HG03045 (cell line): Measurements from ENCODE around the gene PPFIA4.

ENCODE experiments used
- ATAC-seq: cut with Tn5 transposase; IDR thresholded peaks from one replicate; pipeline ENCODE4 v1.9.1; 2021; ENCODE audit warnings: mild to moderate bottlenecking, moderate library complexity; ENCODE audit not compliant: unreplicated experiment

Gene PPFIA4

DNA sequence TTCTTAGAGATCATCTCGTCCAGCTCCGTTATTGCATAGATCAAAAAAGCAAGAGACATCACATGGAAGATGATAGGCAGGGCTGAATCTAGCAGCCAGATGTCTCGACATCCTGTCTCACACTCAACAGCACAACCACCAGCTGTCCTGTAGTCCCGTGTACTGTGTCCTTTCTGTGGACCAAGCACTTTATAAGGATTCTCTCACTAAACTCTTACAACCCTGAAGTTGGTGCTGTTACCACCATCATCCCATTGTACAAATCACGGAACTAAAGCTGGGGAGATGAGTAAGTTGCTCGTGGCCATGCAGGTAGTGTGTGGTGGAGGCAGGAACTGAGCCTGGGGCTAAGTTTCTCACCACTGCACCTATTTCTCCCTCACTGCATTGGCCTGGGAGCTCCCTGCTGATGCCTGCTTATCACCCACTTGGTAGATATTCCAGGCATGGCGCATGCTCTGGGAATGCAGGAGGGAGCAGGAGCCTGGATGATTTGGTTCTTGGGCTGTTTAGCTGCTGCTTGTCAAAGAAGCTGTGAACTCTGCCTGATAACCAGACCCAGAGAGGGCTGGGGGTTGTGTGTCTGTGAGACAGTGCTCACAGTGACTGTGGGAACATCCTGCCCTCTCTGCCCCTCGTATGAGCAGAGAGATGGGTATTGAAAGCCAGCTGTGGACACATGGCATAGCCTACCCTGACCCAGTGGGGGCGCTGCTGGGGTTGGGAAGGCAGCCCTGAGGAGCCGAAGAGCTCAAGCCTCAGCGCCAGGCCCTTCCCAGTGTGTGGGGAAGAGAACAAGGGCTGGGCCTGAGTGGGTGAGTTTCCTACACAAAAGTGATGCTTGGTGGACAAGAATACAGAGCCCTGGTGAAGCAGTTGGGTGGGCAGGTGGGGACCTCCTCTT, 13.6 kb downstream of the PPFIA4 start:
- ATAC-seq = no peak

DNA sequence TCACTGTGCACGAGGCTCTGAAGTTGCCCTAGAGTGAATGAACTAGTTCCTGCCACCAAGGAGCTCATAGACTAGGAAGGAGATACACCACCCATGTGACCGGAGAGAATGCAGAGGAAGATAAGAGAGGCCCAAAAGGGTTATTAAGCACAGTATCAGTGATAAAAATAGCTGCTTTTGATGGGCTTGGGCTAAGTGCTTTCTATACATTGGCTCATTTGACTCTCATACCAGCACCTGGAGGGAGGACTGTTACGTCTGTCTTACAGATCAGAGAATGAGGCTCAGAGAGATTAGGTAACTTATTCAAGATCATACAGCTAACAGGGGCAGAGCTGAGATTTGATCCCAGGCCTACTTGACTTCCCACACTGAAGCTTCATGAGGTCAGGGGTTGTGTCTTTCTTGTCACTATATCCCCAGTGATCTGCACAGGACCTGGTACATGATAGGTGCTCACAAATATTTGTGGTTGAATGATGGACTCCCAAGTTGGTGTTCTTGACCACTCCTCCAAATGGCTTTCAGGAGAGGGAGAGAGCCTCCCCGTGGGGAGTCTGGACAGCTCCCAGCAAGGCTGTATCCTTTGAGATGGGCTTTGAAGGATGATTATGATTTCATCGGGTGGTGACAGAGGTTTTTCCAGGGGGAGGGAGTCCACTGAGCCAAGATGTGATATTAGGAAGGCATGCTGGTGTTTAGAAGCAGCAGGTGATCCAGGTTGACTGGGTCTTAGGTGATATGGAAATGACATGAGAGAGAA, 14.4 kb downstream of the PPFIA4 start:
- ATAC-seq = no peak

DNA sequence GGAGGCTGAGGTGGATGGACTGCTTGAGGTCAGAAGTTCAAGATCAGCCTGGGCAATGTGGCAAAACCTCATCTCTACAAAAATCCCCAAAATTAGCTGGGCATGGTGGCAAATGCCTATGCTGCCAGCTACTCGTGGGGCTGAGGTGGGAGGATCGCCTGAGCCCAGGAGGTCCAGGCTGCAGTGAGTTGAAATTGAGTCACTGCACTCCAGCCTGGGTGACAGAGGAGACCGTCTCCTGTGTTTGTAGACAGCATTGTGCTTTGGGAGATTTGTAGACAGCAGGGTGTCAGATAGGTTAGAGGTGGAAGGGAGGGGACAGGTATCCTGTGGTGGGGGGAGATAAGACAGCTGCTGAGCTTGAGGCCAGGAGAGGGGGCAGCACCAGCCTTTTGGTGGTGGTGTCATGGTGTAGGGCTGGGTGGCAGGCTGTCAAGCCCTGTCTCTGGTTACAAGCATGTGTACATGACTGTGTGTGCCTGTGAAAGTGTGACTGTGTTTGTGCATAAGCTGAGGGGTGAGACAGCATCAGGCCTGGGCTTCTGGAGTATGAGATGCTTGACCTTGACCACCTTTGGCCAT, 15.2 kb downstream of the PPFIA4 start:
- no peak for ATAC-seq

DNA sequence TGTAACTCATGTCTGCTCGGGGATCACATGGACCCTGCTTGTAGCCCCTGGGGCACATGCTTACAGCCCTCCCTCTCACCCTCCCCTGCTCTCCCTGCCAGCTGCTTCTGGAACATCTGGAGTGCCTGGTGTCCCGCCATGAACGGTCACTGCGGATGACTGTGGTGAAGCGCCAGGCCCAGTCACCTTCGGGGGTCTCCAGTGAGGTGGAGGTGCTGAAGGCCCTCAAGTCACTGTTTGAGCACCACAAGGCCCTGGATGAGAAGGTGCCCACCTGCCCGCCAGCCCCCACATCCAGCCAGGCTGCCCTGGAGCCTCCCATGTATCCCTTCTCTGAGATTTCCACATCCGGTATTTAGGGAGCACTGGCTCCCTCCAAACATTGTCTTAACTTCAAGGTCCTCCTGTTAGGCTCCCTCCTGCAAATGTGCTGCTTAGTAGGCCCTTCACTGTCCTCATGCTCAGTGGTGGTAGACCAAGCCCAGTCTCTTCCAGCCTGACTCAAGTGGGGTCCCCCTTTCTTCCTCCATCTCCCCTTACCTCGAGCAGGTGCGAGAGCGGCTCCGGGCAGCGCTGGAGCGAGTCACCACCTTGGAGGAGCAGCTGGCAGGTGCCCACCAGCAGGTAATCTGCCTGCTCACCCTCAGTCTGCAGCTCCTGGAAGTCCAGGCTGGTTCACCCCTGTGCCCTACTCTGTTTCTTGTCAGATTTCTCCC, 17.7 kb downstream of the PPFIA4 start:
- no peak for ATAC-seq

DNA sequence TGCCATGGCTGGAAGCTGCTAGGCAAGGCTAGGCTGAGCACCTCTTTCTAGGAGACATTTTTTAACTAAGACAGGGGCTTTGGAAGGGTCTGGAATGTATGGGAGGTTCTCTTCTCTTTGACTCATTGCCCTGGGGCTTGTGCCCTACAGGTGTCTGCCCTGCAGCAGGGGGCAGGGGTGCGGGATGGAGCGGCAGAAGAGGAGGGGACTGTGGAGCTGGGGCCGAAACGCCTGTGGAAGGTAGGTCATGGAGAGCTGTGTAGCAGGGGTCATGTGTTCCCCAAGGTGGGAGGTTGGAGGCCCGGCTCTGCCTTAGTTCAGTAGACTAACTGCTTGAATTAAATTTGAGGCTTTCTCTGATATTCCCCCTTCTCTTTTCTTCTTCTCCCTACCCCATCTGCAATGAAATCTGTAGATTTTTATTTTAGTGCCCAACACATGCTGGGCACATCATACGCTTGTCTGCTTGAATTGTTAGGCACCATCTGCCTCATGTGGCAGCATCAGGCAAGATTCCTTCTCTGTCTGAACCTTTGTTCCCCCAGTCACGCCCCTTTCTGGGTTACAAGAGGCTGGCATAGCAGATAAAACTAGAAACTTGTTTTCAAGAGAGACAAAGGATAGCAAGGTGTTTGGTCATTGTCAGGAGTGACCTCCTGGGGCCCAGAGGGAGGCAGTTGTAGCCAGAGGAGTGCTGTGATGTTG, 18.4 kb downstream of the PPFIA4 start:
- ATAC-seq = no peak

DNA sequence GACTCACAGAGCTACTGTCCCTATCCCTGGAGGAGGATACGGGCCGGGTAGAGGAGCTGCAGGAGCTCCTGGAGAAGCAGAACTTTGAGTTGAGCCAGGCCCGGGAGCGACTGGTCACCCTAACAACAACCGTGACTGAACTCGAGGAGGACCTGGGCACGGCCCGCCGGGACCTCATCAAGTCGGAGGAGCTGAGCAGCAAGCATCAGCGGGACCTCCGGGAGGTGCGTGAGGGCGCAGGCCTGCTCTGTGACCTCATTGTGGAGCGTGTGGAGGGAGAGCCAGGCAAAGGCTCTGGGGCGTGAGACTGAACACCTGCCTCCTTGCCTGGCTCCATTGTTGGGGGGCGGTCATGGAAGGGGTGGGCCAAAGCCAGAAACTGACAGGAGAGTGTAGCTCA, 19.0 kb downstream of the PPFIA4 start:
- ATAC-seq = no peak

DNA sequence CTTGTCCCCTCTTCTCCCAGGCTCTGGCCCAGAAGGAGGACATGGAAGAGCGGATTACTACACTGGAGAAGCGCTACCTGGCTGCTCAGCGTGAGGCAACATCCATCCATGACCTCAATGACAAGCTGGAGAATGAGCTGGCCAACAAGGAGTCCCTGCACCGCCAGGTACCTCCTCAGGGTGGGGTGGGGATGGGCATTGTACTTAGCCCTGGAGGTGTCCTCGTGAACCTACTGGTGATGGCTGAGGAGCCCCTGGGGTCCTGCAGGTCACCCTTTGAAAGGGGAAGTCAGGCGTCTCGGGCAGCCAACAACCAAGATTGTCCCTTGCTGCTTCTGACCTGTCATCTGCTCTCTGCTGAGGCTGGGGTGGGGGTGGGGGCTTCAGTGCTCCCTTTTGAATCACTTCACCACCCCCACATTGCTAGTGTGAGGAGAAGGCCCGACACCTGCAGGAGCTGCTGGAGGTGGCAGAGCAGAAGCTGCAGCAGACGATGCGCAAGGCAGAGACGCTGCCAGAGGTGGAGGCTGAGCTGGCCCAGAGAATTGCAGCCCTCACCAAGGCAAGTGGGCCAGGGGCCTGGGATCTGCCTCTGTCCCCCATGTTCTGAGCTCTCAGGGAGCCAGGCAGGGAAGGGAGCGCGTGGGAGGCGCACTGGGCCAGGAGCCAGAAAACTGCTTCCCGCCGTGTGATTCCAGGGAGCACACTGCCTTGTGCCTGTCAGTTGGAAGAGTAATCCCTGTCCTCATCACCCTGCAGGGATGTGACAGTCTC, 19.7 kb downstream of the PPFIA4 start:
- ATAC-seq = no peak

DNA sequence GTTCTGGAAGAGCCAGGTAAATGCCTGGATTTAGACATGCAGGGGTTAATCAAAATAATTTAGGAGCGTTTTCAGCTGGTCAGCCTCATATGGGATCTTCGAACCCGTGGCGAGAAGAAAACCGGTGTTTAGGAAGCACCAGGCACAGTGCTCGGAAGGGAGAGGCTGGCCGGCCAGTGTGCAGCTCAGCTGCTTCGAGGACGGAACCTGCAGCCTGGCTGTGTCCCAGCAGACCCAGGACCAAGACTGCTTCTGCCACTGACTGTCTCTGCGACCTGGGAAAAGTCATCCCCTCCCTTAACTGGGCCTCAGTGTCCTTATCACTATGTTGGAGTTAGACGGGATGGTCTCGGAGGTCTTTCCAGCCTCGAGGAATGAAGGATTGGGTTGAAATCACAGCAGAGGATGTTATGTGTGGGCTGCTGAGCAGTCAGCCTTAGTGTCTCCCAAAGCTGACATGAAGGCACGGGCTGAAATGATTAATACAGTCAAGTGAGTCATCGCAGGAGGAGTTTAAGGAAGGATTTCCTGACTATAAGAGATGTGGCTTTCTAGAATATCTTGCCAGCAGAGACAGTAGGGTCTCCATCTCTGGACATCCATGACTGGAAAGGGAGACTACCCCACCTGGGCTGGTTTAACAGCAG, 20.8 kb downstream of the PPFIA4 start:
- no peak for ATAC-seq

DNA sequence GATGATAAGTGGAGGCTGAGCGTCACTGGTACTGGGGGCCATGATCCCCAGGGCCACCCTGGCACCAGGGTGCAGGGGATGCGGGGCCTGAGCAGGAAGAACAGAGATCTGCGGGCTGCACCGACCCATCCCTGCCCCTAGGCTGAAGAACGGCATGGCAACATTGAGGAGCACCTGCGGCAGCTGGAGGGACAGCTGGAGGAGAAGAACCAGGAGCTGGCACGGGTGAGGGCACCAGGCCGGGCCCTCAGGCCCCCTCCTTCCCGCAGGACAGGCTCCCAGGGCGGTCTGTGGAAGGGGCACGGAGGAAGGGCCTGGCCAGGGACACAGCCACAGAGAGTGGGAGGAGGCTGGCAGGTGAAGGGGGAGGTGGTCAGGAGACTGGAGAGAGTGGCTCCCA, 21.8 kb downstream of the PPFIA4 start:
- ATAC-seq = no peak

DNA sequence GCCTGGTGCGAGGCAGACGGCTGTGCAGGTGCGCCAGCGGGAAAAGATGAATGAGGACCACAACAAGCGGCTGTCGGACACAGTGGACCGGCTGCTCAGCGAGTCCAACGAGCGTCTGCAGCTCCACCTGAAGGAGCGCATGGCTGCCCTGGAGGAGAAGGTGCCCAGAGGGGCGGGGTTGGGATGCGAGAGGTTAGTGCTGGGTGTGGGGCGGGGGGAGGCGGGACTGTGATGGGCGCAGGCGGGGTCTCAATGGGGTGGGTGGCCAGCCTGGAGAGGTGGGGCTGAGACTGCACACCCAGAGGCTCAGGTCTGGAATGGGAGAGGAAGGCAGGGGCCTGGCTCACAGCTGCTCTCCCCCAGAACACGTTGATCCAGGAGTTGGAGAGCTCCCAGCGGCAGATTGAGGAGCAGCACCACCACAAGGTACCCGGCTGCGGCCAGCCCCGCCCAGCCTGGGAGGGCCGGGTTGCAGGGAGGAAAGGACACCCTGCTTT, 22.3 kb downstream of the PPFIA4 start:
- no peak for ATAC-seq

DNA sequence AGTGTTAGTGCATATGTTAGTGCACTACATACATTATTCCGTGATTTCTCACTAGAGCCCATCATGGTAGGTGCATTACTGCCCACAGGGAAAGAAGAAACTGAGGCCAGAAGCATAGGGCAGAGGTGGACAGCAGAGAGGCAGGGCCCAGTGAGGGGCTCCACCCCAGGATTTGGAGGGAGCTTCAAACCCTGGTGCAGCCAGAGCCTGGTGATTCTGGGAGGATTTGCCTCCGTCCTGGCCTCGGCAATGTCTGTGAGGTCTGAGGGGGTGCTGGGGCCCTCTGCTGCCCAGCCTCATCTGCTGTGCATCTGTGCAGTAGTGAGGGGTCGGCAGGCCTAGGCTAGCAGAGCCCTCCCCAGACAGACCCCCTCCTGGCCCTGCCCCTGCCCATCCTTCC, 22.8 kb downstream of the PPFIA4 start:
- ATAC-seq = no peak

DNA sequence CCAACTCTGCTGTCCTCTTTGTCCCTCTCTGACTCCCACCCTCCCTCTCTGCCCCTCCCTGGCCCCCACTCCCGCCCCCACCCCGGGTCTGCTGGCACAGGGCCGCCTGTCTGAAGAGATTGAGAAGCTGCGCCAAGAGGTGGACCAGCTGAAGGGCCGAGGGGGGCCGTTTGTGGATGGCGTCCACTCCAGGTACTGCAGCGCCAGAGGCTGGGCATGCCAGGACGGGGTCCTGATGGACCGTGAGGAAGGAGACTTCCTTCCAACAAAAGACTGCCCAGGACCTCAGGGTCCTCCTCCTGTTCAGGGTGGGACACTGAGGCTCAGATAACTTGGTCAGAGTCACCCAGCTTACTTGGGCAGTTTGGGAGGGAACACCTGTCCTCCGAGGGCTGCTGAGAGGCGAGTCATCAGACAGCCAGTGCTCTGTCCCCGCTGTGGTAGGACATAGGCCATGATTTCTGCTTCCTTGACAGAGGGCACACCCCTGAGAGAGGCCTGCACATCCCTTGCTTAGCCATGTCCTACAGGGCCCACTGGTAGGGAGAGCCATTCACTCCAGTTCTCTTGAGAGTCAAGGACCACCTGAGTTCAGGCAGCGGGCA, 23.4 kb downstream of the PPFIA4 start:
- ATAC-seq = no peak

DNA sequence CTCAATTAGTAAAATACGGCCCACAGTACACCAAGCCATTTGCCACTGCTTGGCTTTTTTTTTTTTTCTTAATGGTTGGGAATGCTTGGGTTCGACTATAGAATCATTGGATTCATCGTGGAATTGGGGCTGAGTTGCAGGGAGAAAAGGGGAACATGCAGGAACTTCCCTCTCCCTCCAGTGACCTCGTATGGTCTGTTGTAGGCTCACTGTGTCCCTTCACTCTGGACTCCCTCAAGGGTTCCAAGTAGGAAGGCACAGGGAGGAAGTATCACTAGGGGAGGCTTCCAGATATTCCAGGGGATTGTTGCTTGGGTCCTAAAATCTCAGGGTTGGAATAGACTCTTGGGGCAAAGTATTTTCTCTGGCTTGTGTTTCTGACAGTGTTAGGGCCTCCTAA, 24.5 kb downstream of the PPFIA4 start:
- ATAC-seq = no peak

DNA sequence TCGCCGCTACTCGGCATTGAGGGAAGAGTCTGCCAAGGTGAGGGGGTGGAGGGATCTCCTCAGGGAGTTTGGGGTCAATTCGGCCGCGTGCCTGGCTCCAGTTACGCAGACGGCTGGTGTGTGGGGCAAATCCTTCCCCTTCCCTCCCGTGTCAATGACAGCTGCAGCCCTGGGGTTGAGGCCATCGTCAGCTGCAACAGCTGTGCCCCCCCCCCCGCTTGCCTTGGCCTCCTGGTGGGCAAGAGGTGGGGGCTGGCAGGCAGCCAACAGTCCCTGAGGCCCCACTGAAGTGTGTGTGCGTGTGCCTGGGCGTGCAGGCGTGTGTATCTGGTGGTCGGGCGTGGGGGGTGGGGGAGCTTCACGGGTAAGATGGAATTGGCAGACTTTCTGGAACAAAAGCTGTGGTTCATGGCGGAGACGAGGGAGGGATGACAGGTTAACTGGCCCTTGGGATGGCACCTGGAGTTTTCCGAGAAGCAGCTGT, 25.6 kb downstream of the PPFIA4 start:
- ATAC-seq = no peak

DNA sequence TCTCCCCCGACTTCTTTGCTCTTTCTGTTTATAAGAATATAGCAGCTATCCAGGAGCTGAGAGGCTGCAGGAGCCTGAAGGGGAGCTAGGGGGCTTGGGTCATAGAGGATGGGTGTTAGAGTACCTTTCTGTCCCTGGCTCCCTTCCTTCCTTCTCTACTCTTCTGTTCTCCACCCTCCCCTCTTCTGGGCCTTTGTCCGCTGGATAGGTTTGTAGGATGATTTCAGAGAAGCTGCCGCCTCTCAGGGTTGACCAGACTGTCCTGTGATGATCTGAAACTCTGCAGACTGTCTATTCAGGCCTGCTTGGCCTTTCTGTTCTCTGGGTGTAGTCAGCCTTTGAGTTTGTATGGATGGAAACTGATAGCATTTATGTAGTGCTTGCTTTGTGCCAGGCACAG, 26.3 kb downstream of the PPFIA4 start:
- no peak for ATAC-seq

DNA sequence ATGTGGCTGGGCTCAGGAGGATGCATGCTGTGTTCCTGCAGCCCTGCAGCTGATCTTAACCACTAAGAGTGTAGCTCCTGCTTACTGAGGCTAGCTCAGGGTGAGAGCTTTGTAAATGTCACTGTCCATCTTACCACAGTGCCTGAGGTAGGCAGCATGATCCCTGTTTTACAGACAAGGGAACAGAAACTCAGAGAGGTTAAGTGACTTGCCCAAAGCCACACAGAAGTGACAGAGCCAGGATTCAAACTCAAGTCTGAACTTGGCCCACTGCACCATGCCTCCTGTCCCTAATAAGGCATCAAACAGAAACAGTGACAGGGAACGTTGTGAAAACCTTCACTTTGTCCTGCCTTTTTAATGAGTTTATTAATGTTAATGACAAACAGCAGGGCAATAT, 27.9 kb downstream of the PPFIA4 start:
- ATAC-seq = no peak

DNA sequence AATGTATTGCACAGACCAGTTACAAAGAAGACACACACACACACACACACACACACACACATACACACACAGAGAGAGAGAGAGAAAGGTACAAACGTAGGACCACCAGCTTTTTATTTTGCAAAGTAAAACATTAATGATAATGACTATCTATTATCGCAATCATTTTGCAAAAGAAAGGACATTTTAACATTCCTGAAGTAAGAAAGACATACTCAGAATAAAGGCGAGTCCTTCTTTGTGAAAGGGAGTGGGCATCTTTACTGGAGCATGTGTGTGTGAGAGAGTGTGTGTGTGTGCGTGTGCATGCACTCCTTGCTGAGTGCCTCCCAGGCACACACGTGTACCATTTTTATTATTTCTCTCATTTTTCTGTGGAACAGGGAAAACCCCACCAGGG, 28.4 kb downstream of the PPFIA4 start:
- no peak for ATAC-seq

DNA sequence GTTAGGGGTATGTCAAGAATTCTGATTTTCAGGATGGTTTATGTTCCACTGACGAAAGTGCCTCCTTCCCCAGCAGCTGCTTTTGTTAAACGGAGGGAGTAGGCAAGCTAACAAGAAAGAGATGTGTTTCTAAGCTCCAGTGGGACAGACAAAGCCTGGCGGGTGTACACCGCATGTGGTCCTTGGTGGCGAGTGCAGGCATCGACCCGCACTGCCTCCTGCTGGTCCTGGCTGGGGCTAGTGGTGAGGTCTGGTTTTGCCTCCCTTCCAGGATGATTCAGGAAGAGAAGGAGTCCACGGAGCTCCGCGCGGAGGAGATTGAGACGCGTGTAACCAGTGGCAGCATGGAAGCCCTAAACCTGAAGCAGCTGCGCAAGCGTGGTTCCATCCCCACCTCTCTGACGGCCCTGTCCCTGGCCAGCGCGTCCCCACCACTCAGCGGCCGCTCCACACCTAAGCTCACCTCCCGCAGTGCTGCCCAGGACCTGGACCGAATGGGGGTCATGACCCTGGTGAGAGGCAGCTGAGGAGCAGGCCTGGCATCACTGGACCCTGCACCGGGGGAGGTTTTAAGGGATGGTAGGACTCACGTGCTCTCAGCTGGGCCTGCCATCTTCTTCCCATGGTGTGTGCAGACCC, 29.0 kb downstream of the PPFIA4 start:
- ATAC-seq = no peak
